GM18870 (cell line): ENCODE data around the gene STAT4.

ENCODE experiments used
- ATAC-seq: cut with Tn5 transposase; IDR thresholded peaks from one replicate; pipeline ENCODE4 v1.9.1; 2021; ENCODE audit warnings: moderate library complexity; ENCODE audit not compliant: unreplicated experiment

The STAT4 gene

GRCh38 chr2:191020221-191020741 is 130.5 kb downstream of the STAT4 start:
- ATAC-seq = peak; percentile 66

DNA sequence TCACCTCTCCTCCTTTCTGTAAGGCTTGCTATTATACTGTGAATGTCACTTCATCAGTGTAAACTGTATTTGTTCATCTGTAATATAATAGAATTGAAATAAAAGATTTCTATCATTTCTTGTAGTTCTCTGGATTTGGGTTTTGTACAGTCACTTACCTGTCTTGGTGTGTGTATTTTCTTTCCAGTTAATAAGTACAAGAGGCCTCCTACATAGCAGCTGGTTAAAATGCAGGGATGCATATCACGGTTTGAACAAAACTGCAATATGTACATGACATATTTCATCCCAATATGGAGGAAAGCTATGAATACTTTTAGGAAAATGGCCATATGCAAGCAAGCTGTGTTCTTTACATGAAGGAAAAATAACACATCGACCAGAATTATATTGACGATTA is 131.4 kb downstream of the STAT4 start:
- ATAC-seq = no peak

DNA sequence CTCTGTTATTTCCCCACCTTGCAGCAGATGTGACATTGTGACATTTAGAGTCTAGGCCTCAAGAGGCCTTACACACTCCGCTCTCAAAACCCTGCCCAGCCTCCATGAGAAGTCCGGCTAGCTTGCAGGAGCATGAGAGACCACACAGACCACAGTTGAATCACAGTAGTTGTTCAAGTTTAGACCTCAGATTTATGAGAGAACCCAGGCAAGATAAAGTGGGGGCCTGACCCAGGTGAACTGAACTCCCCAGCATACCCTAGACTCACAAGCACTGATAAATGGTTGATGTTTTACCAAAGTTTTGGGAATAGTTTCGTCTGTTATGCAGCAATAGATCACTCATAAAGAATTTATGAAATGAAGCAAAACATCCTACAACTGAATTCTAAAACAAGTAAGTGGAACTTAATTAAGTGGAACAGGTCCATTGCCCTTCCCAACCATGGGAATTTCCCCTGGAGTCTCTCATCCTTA is 132.1 kb downstream of the STAT4 start:
- no peak for ATAC-seq

- ATAC-seq = no peak
These were observed 132.7 kb downstream of the STAT4 start for GRCh38 chr2:191018048-191018447.

- no peak for ATAC-seq
These were observed 135.0 kb downstream of the STAT4 start for GRCh38 chr2:191015831-191016230.

DNA sequence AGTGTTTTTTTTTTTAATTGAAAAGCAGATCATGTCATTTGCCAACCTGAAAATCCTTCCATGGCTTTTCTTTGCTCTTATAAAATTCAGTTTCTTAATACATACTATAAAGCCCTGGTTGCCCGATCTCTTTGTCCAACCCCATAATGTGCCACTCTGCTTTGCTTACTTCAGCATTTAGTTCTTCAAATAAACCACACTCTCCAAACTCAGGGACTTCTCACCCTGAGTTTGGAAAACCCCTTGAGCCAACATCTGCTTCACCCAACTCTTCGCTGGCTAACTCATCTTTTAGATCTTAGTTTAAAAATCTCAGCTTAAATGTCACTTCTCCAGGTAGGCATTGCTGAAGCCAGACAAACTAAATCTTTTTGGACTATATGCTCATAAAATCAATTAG is 135.6 kb downstream of the STAT4 start:
- ATAC-seq = no peak

GRCh38 chr2:191014653-191015020 is 136.2 kb downstream of the STAT4 start:
- peak; percentile 1 for ATAC-seq

GRCh38 chr2:191013932-191014652 is 136.7 kb downstream of the STAT4 start, which contains the start of gene STAT1:
Gene STAT1 (minus strand): TSS chr2:191014171. CDS start chr2:191010003, 4,168 bp downstream.
- ATAC-seq = peak; percentile 63

- ATAC-seq = no peak
These were observed 137.2 kb downstream of the STAT4 start for GRCh38 chr2:191013682-191013931.

GRCh38 chr2:191012845-191013681 is 137.7 kb downstream of the STAT4 start:
- no peak for ATAC-seq

DNA sequence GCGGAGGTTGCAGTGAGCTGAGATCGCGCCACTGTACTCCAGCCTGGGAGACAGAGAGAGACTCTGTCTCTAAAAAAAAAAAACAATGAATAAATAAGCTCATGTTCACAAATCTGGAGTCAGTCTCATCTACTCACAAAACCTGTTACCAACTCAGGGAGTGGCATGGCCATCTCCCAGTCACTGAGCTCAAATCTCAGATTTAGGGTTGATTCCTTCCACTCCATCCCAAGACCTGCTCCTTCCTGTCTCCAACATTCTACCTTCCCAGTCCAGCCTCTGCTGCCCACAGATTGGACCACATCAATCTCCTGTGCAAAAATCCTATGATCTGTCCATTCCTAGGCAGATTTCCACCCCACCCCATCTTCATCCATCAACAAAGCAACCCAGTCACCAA is 138.4 kb downstream of the STAT4 start:
- ATAC-seq = no peak

DNA sequence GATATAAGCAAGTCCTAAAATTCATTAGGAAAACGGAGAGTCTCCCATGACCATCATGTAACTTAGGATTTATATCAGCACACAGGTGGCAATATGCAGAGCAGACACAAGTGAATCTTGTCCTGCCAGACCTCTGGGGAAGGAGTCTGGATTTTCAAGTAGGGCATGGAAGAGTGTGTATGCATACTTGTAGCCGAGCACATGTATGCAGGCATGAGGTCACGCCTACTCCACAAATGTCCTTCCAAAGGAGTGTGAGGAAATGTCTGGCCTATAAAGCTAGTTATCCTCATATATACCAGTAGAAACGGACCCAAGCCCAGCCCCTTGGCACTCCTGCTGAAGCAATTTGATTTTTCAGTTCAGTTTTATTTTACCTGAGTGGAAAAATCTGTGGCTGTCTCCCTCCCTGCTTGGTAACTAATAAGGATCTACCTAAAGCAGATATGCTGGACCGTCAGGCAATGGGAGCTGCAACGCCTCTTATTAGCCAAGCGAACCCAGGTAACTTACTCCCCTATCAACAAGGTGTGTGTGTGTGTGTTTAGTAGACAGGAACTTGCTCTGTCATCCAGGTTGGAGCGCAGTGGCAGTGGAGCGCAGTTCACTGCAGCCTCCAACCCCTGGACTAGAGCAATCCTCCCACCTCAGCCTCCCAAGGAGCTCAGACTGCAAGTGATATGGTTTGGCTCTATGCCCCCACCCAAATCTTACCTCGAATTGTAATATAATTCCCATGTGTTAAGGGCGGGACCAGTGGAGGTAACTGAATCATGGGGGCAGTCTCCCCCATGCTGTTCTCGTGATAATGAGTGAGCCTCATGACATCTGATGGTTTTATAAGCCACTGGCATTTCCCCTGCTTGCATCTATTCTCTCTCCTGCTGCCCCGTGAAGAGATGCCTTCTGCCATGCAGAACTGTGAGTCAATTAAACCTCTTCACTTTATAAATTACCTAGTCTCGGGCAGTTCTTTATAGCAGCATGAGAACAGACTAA is 139.6 kb downstream of the STAT4 start:
- ATAC-seq = no peak

DNA sequence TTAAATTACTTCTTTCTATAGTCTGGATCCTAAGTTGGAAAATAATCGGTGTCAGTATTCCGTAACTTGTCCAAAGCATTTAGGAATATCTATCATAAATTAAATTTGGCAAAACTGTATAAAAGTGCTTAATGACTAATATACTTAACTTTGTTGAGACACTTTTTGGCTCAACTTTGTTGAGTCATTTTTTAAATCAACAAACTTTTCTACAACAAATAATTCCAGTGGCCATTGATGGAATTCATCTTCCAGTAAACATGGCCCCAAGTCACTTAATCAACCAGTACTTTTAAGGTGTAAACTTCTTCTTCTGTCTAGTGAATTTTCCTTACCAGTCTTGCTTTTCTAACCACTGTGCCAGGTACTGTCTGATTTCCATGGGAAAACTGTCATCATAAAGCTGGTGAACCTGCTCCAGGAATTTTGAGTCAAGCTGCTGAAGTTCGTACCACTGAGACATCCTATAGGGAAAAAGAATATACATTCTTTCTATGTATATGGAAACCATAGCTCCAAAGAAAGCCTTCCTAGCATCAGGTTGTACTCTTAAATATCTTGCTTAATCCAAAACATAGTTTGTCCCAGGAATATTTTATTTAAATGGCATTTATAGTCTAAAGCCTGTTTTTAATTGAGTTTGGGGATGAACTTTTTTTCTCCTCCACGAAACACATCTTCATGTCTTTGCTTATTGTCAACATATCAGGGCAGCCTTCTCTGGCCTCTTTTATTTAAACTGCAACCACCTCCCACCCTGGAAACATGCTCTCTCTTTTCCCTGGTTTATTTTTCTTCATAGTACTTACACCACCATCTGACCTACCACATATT is 141.0 kb downstream of the STAT4 start:
- no peak for ATAC-seq

DNA sequence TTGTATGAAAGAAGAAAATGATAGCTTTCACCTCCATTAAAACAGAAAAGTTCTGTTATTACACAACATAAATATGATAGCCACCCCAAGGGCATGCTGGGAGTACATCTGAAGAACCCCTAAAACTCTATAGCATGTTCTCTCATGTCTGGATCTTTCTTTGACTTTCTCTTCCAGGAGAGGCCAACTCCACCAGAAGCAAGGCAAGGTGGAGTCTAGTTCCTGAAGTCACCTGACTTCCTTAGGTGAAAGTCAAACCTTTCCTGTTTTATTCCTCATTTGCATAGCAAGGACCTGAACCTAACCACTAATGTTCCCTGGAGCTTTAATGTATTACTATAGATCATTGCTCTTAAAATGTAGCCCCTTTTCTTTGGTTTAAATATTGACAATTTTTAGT is 142.5 kb downstream of the STAT4 start:
- no peak for ATAC-seq

GRCh38 chr2:191006997-191007783 is 143.6 kb downstream of the STAT4 start:
- no peak for ATAC-seq

DNA sequence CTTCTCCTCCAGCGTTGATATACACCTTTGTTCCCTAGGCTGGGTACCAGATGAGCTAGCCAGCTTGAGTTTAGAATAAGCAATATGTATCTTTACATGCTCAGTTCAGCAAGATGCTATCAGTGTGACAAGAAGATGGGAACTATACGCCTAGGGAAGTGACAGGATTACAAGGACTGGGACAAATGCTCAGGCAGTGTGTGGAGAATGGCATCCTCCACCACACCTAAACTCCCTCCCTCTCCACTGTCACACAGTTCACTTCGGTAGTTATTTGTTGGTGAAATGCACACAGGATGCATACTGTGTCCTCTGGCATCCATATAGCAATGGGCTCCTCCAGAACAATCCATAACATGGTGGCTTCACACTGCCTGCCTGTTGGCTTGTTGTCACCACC is 144.5 kb downstream of the STAT4 start:
- ATAC-seq = no peak

- ATAC-seq = no peak
These were observed 147.1 kb downstream of the STAT4 start for GRCh38 chr2:191003405-191004309.

GRCh38 chr2:191001624-191002023 is 149.2 kb downstream of the STAT4 start:
- ATAC-seq = no peak
